Activated CD8-positive, alpha-beta memory T cell treated with anti-CD3 and anti-CD28 coated beads, Interleukin-2, amount 10 ng/mL, durations not matched to agents 7 days and 5 days (primary cell): ENCODE measurements around the gene SLC22A6. TPM values are rescaled to one million over a fixed set of nuclear protein-coding genes. Genes with fewer than 3 reads are reported as not detected.
A peak's percentile ranks its signal among the peaks of the same experiment; 100 is the strongest.

ENCODE experiments used
- ATAC-seq: fragments of 150-1000 bp; cut with Tn5 transposase; one replicate; pipeline ENCODE4 v1.10.0; 2021; ENCODE audit warnings: moderate library complexity
- CTCF ChIA-PET: fragments of 350-600 bp; sonication (Branson Sonifier 250); formaldehyde crosslinking; loops from one replicate; lab custom pipeline; 2021; ENCODE audit warnings: antibody characterized with exemption; lab: Charles Lee
- DNase-seq: peaks from one replicate; pipeline ENCODE4 v3.0.0-alpha.2; 2020
- H3K27ac Mint-ChIP-seq: one replicate; pipeline ENCODE4 v1.8.0; 2021; ENCODE audit warnings: mild to moderate bottlenecking, mixed read lengths
- H3K27me3 Mint-ChIP-seq: one replicate; pipeline ENCODE4 v1.8.0; 2021; ENCODE audit warnings: mixed read lengths
- H3K36me3 Mint-ChIP-seq: one replicate; pipeline ENCODE4 v1.8.0; 2021; ENCODE audit warnings: mild to moderate bottlenecking, mixed read lengths
- H3K4me1 Mint-ChIP-seq: one replicate; pipeline ENCODE4 v1.8.0; 2021; ENCODE audit warnings: mixed read lengths
- H3K4me3 Mint-ChIP-seq: one replicate; pipeline ENCODE4 v1.8.0; 2021; ENCODE audit warnings: mild to moderate bottlenecking, moderate library complexity, mixed read lengths
- H3K9me3 Mint-ChIP-seq: one replicate; pipeline ENCODE4 v1.8.0; 2022; ENCODE audit warnings: low read depth, mixed read lengths
- total RNA-seq, 2 experiments: library from RNA; stranded (reverse); gene quantifications; one replicate each; pipeline ENCODE4 v1.2.3, GENCODE V29; 2021

The SLC22A6 gene
- not detected for total RNA-seq

GRCh38 chr11:62984451-62984991, at the start of gene SLC22A6:
SLC22A6 (minus strand) TSS chr11:62984967; CDS start chr11:62984690, 277 bp downstream.
- Mint-ChIP-seq H3K27ac (no peak within 1 kb of the TSS), H3K4me3 (no peak within 1 kb of the TSS), H3K36me3 (no peaks in the 10 kb centered on the region), H3K9me3 (no peaks in the 10 kb centered on the region), H3K4me1 (no peaks in the 10 kb centered on the region), H3K27me3 (peaks cover 4% of the 10 kb centered on the region)
- DNase-seq (no peak), ATAC-seq (no peak)
- CTCF ChIA-PET = no interaction called here

- CTCF ChIA-PET = interaction anchor here (1.4 to 6.8 kb wide), 3 partner anchors 9 to 126 kb away, joined by 3 to 41 read pairs (median 4); no protein-coding TSS in a partner anchor
- Mint-ChIP-seq H3K36me3 (no peaks in the 10 kb centered on the region), H3K4me1 (peaks cover 2% of the 10 kb centered on the region), H3K27me3 (peaks cover 39% of the 10 kb centered on the region), H3K27ac (no peak overlapping the region), H3K9me3 (no peaks in the 10 kb centered on the region), H3K4me3 (no peak overlapping the region)
- no peak for ATAC-seq
- no peak for DNase-seq
Observed at GRCh38 chr11:63032457-63032856, 47.7 kb upstream of the SLC22A6 start.

GRCh38 chr11:63023841-63024648, 39.3 kb upstream of the SLC22A6 start:
- Mint-ChIP-seq H3K9me3 (no peaks in the 10 kb centered on the region), H3K4me3 (no peak overlapping the region), H3K36me3 (no peaks in the 10 kb centered on the region), H3K27me3 (peaks cover 23% of the 10 kb centered on the region), H3K27ac (no peak overlapping the region), H3K4me1 (peaks cover 2% of the 10 kb centered on the region)
- DNase-seq = peak; percentile 85
- CTCF ChIA-PET = interaction anchor here (0.6 to 8.7 kb wide), 18 partner anchors 9 to 853 kb away, joined by 3 to 284 read pairs (median 4); no protein-coding TSS in a partner anchor
- peak; percentile 70 for ATAC-seq

GRCh38 chr11:63023222-63023814, 38.6 kb upstream of the SLC22A6 start:
- no peak for ATAC-seq
- no peaks in the 10 kb centered on the region for H3K36me3 Mint-ChIP-seq
- CTCF ChIA-PET = interaction anchor here (0.6 to 8.7 kb wide), 19 partner anchors 9 to 852 kb away, joined by 3 to 284 read pairs (median 4); no protein-coding TSS in a partner anchor
- H3K9me3 Mint-ChIP-seq = no peaks in the 10 kb centered on the region
- peaks cover 2% of the 10 kb centered on the region for H3K4me1 Mint-ChIP-seq
- peak; percentile 34 for DNase-seq
- H3K4me3 Mint-ChIP-seq = no peak overlapping the region
- peaks cover 23% of the 10 kb centered on the region for H3K27me3 Mint-ChIP-seq
- H3K27ac Mint-ChIP-seq = no peak overlapping the region

- no peaks in the 10 kb centered on the region for H3K36me3 Mint-ChIP-seq
- peaks cover 2% of the 10 kb centered on the region for H3K4me1 Mint-ChIP-seq
- ATAC-seq (no peak), DNase-seq (peak; percentile 23)
- H3K27ac Mint-ChIP-seq = no peak overlapping the region
- CTCF ChIA-PET = interaction anchor here (0.6 to 8.7 kb wide), 6 partner anchors 13 to 483 kb away, joined by 3 to 284 read pairs (median 8); no protein-coding TSS in a partner anchor
- H3K9me3 Mint-ChIP-seq = no peaks in the 10 kb centered on the region
- peaks cover 18% of the 10 kb centered on the region for H3K27me3 Mint-ChIP-seq
- H3K4me3 Mint-ChIP-seq = no peak overlapping the region
Observed at GRCh38 chr11:63022441-63022840, 37.7 kb upstream of the SLC22A6 start.

GRCh38 chr11:63020671-63021291, 36.0 kb upstream of the SLC22A6 start:
- Mint-ChIP-seq H3K4me1 (peaks cover 2% of the 10 kb centered on the region), H3K9me3 (no peaks in the 10 kb centered on the region), H3K27ac (no peak overlapping the region), H3K27me3 (peaks cover 15% of the 10 kb centered on the region), H3K36me3 (no peaks in the 10 kb centered on the region), H3K4me3 (no peak overlapping the region)
- CTCF ChIA-PET = interaction anchor here (1.1 to 8.7 kb wide), 3 partner anchors 9 to 114 kb away, joined by 3 to 284 read pairs (median 3); no protein-coding TSS in a partner anchor
- ATAC-seq (no peak), DNase-seq (peak; percentile 40)

GRCh38 chr11:63019506-63019905, 34.7 kb upstream of the SLC22A6 start:
- no peak for ATAC-seq
- peaks cover 2% of the 10 kb centered on the region for H3K4me1 Mint-ChIP-seq
- H3K27me3 Mint-ChIP-seq = peaks cover 12% of the 10 kb centered on the region
- DNase-seq = peak; percentile 33
- CTCF ChIA-PET = interaction anchor here (0.7 to 8.7 kb wide), 4 partner anchors 9 to 113 kb away, joined by 3 to 284 read pairs (median 3); no protein-coding TSS in a partner anchor
- H3K4me3 Mint-ChIP-seq = no peak overlapping the region
- H3K36me3 Mint-ChIP-seq = no peaks in the 10 kb centered on the region
- no peaks in the 10 kb centered on the region for H3K9me3 Mint-ChIP-seq
- H3K27ac Mint-ChIP-seq = no peak overlapping the region

GRCh38 chr11:63017306-63017974, 32.7 kb upstream of the SLC22A6 start:
- no peak overlapping the region for H3K4me3 Mint-ChIP-seq
- DNase-seq = no peak
- no peaks in the 10 kb centered on the region for H3K4me1 Mint-ChIP-seq
- peaks cover 7% of the 10 kb centered on the region for H3K27me3 Mint-ChIP-seq
- no peaks in the 10 kb centered on the region for H3K9me3 Mint-ChIP-seq
- CTCF ChIA-PET = interaction anchor here (1.1 to 8.7 kb wide), 2 partner anchors 87 to 111 kb away, joined by 4 to 284 read pairs; no protein-coding TSS in a partner anchor
- H3K27ac Mint-ChIP-seq = no peak overlapping the region
- no peaks in the 10 kb centered on the region for H3K36me3 Mint-ChIP-seq
- ATAC-seq = no peak

GRCh38 chr11:63015521-63016215, 30.9 kb upstream of the SLC22A6 start, which contains the start of gene SLC22A8:
SLC22A8 (minus strand) TSS chr11:63015841; CDS start chr11:63014958, 883 bp downstream.
- CTCF ChIA-PET = interaction anchor here (1.6 kb wide), 1 partner anchor 8 kb away, joined by 4 read pairs; no protein-coding TSS in a partner anchor
- ATAC-seq (no peak), DNase-seq (no peak)
- no peaks in the 10 kb centered on the region for H3K4me1 Mint-ChIP-seq
- H3K27me3 Mint-ChIP-seq = peaks cover 5% of the 10 kb centered on the region
- no peak within 1 kb of the TSS for H3K4me3 Mint-ChIP-seq
- H3K27ac Mint-ChIP-seq = no peak within 1 kb of the TSS
- no peaks in the 10 kb centered on the region for H3K9me3 Mint-ChIP-seq
- no peaks in the 10 kb centered on the region for H3K36me3 Mint-ChIP-seq

GRCh38 chr11:63014408-63015055, 29.8 kb upstream of the SLC22A6 start:
- no peak for ATAC-seq
- CTCF ChIA-PET = interaction anchor here (1.6 kb wide), 1 partner anchor 9 kb away, joined by 4 read pairs; no protein-coding TSS in a partner anchor

GRCh38 chr11:63012839-63013238, 28.1 kb upstream of the SLC22A6 start:
- Mint-ChIP-seq H3K4me1 (no peaks in the 10 kb centered on the region), H3K36me3 (no peaks in the 10 kb centered on the region), H3K27ac (no peak overlapping the region), H3K9me3 (no peaks in the 10 kb centered on the region), H3K4me3 (no peak overlapping the region), H3K27me3 (peaks cover 3% of the 10 kb centered on the region)
- DNase-seq = no peak
- ATAC-seq = no peak
- CTCF ChIA-PET = no interaction called here

More at GRCh38 chr11:63014408-63015055, 29.8 kb upstream of the SLC22A6 start:
- H3K27me3 Mint-ChIP-seq = peaks cover 5% of the 10 kb centered on the region
- H3K27ac Mint-ChIP-seq = no peak overlapping the region
- H3K4me3 Mint-ChIP-seq = no peak overlapping the region
- H3K9me3 Mint-ChIP-seq = no peaks in the 10 kb centered on the region
- H3K36me3 Mint-ChIP-seq = no peaks in the 10 kb centered on the region
- DNase-seq = no peak
- H3K4me1 Mint-ChIP-seq = no peaks in the 10 kb centered on the region
